SHP77 treated with DMSO at 0.1 percent for 48 hours (cell line): ENCODE measurements around the gene CRYGA.

Experiments used
- DNase-seq: peaks from one replicate; lab custom pipeline; 2025; lab: John Stamatoyannopoulos, UW

The CRYGA gene

GRCh38 chr2:208163489-208163888, at the start of gene CRYGA:
Gene CRYGA (minus strand): TSS chr2:208163589. CDS start chr2:208163556, 33 bp downstream.
- DNase-seq, result no peak

DNA sequence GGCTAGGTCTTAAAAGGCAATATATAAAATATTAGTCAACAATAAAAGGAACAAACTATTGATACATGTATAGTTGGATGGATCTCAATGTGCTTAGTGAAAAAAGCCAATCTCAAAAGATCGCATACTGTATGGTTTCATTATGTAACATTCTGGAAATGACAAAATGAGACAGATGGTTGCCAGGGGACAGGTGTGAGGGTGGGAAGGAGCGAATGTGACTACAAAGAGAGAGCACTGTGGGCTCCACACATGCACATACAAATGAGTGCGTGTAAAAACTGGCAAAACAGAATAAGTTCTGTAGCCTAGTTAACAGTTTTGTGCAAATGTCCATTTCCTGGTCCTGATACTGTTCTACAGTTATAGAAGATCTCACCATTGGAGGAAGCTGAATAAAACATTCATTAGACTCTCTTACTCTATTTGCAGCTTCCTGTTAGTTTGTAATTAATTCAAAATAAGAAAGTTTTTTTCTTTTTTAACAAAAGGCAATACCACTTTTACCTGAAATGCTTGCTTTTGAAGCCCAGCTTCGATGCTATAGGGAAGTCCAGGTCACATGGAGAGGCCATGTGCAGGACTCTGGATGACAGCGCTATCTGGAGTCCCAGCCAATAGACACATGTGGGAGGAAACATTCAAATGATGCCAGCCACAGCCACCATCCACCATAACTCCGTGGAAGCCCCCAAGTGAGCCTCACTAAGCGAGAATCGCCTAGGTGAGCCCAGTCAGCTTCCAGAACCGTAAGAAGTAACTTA, 47.5 kb upstream of the CRYGA start:
- DNase-seq, result no peak

DNA sequence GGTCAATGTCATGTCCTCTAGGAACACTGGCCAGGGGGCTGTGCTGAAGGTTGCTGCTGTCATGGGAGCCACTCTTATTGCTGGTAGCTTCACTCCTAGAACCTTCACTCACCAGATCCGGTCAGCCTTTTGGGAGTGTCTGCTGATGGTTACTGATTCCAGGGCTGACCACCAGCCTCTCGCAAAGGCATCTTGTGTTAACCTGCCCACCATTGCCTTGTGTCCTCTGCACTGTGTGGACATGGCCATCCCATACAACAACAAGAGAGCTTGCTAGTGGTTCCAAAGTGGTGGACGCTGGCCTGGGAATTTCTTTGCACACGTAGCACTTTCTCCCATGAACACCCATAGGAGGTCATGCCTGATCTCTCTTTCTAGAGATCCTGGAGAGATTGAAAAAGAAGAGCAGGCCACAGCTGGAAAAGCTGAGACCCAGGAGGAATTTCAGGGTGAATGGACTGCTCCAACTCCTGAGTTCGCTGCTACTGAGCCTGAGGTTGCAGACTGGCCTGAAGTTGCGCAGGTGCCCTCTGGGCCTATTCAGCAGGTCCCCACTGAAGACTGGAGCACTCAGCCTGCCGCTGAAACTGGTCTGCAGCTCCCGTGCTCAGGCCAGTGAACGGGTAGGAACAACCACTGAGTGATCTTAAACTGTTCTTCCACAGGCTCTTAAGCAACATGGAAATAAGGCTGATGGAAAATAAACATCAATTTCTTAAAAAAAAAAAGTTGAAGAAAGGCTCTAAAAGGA, 45.1 kb upstream of the CRYGA start:
- DNase-seq, result no peak

DNA sequence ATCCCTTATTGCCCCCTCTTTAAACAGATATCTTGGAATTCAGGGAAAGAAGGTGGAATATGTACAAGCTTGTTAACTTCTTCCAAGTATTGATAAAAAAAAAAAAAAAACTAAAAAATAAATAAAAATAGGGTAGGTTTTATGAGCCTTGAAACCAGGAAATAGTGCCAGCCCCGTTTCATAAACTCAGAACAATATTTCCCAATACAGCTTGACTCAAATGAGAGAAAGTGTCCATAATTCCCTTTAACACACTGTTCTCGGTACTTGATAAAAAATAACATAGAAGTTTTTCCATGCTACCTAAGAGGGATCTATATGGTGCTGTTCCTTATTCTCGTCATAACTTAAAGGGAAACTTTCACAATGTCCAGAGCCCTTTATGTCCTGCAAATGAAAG, 44.4 kb upstream of the CRYGA start:
- no peak for DNase-seq

DNA sequence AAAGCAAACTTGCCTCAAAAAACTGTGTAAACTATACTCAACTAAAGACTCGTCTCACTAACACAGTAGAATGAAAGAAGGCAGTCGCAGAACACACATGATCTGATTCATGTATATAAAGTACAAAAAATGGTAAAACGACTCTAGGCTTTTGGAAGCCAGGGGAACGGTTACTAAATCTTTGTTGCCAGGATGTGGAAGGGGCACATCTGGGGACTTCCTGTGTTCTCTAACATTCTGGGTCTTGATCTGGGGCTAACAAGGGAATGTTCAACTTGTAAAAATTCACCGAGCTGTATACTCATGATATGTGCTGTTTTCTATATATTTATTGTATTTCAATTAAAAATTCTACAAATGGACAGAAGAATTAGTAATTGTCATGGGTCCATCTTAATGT, 40.8 kb upstream of the CRYGA start:
- DNase-seq, result no peak

DNA sequence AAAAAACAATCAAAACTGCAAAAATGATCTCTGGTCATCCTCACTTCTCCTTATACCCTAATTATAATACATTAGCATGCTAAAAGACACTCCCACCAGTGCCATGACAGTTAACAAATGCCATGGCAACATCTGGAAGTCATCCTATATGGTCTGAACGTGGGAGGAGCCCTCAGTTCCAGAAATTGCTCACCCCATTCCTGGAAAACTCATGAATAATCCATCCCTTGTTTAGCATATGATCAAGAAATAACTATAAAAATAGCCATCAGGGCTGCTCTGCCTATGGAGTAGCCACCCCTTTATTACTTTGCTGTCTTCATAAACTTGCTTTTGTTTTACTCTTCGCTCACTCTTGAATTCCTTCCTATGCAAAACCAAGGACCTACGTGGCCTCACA, 32.1 kb upstream of the CRYGA start:
- no peak for DNase-seq

DNA sequence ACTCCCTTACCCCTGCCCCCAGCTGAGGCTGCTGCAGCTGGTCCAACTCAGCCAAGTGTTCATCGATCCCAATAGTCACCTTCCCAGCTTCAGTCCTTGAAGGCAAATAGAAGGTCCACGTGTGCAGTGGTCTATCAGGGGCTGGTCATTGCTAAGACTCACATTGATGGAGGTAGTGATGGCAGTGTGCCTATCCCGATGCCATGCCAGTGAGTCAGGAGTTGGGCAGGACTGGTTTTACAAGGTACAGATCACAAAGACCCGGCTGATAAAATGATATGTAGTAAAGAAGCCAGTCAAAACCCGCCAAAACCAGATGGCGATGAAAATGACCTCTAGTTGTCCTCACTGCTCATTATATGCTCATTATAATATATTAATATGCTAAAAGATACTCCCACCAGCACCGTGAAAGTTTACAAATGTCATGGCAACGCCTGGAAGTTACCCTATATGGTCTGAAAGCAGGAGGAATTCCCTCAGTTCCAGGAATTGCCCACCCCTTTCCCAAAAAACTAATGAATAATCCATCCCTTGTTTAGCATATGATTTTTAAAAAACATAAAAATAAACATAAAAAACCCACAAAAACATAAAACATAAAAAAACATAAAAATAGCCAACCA, 29.3 kb upstream of the CRYGA start:
- no peak for DNase-seq

- DNase-seq, result no peak
Observed at GRCh38 chr2:208189810-208190503, 26.6 kb upstream of the CRYGA start, which contains the start of gene C2orf80. Gene C2orf80 (minus strand): TSS chr2:208190030. CDS start chr2:208186986, 3,044 bp downstream.

- no peak for DNase-seq
Observed at GRCh38 chr2:208189069-208189809, 25.9 kb upstream of the CRYGA start.

GRCh38 chr2:208186893-208187292, 23.5 kb upstream of the CRYGA start:
- no peak for DNase-seq

GRCh38 chr2:208186465-208186864, 23.1 kb upstream of the CRYGA start:
- DNase-seq, result no peak

GRCh38 chr2:208183972-208184705, 20.8 kb upstream of the CRYGA start:
- DNase-seq, result no peak

DNA sequence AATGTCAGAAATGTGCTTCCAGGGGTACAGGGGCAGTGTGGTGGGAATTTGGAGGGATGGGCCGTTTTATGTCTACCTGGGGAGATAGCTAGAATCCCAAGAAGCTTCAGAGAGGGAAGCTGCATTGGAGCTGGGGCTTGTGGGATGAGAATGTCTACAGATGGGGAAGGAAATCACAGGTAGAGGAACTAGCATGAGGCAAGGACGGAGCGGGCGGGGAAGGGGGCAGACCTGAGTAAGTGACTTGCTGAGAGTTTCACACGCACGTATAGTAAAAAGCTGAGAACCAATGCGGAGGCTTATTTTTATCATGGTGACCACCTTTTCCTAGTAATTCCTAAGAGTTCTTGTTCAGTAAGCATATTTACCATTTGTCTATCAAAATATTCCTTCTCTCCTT, 20.1 kb upstream of the CRYGA start:
- DNase-seq, result no peak

DNA sequence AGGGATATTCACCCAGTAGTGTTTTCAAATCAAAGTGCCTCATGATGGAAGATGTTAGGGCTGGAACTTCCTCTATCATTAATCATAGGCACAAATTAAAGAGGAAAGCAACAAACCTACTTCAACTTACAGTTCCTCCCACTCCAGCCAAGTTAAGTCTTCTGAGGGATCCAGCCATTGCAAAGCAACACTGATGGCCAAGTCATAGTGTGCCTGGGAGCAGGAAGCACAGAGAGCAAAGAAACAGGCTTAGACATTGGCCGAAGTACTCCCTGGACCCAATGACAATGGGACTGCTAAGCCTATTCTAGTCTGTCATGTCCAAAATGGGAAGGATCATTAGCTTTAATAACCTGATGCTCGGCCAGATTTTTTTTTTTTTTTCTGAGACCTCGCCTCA, 19.4 kb upstream of the CRYGA start:
- no peak for DNase-seq

DNA sequence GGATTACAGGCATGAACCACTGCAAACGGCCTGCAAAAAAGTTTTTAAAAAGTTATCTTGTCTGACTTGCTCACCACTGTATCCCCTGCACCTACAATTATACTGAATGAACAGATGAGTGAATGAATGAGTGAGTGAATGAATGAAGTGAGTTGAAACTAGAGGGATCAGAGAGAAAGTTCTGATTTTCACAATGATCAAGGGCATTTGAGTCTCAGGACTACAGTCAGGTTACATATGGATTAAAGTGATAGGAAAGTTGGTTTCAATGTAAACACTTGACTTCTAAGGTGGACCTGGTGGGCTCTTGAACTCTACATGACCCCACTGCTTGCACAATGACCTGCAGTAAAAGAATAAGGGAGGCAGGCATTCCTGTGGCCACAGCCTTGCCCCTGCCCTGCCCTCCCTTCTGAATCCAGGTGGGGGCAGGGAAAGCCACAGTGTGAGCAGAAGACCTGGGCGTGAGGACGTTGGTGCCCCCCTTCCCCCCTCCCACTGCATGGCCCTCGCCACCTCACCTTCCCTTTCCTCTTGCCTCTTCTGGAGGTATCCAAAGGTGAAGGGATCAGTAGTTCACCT, 15.7 kb upstream of the CRYGA start:
- DNase-seq, result no peak

GRCh38 chr2:208175840-208176153, 12.4 kb upstream of the CRYGA start:
- DNase-seq, result no peak

DNA sequence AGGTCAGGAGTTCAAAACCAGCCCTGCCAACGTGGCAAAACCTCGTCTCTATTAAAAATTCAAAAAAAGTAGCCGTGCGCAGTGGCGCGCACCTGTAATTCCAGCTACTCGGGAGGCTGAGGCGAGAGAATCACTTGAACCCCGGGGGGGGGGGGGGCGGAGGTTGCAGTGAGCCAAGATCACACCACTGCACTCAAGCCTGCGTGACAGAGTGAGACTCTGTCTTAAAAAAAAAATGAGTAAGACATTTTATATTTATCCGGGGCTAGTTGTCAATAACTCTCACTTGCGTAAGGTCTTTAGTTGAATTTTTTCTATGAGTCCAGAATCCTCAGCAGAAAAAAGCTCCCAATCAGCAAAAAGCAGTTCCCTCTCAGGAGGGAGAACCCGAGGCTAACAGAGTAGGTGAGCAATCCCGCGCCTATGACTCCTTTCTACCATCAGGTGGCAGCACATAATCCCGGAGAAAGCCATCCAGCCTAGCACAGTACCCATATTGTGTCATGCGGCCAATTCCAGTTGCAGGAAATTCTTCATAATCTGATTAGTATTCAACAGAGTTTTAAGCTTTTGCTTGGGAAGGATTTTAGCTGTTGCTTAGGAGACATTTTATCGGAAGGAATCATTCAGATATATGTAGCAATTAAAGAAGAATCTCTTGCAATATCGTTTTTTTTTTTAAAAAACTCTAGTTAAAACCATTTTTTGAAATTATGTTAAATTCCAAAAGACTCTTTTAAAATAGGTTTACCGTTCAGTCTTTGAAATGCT, 11.9 kb upstream of the CRYGA start:
- DNase-seq, result peak; percentile 42

GRCh38 chr2:208174144-208174543, 10.8 kb upstream of the CRYGA start:
- no peak for DNase-seq

- DNase-seq, result no peak
Observed at GRCh38 chr2:208172125-208172524, 8.7 kb upstream of the CRYGA start.
